ENCODE measurements around the gene DIPK1B. TPM values are rescaled to one million over a fixed set of nuclear protein-coding genes. Genes with fewer than 3 reads are reported as not detected.

Gene DIPK1B
- polyA plus RNA-seq, 1 of the 3 experiments (the other 2 are of a cell fraction) = 24.5 TPM

- TF ChIP-seq REST (IDR thresholded peaks at IDR 0.05; ENCODE audit: low read depth, low read length) (no peak), SMC3 (IDR thresholded peaks at IDR 0.05; ENCODE audit: low read depth, low read length) (no peak), NFIC (IDR thresholded peaks at IDR 0.05; ENCODE audit: borderline replicate concordance) (no peak), EZH2phosphoT487 (IDR thresholded peaks at IDR 0.05; ENCODE audit: borderline replicate concordance, low read depth) (no peak), CHD2 (IDR thresholded peaks at IDR 0.05; ENCODE audit: low read length, partially characterized antibody) (no peak), TCF12 (IDR thresholded peaks at IDR 0.05) (no peak)
- TF ChIP-seq, protein P1, sequence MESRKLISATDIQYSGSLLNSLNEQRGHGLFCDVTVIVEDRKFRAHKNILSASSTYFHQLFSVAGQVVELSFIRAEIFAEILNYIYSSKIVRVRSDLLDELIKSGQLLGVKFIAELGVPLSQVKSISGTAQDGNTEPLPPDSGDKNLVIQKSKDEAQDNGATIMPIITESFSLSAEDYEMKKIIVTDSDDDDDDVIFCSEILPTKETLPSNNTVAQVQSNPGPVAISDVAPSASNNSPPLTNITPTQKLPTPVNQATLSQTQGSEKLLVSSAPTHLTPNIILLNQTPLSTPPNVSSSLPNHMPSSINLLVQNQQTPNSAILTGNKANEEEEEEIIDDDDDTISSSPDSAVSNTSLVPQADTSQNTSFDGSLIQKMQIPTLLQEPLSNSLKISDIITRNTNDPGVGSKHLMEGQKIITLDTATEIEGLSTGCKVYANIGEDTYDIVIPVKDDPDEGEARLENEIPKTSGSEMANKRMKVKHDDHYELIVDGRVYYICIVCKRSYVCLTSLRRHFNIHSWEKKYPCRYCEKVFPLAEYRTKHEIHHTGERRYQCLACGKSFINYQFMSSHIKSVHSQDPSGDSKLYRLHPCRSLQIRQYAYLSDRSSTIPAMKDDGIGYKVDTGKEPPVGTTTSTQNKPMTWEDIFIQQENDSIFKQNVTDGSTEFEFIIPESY (IDR thresholded peaks at IDR 0.05; ENCODE audit: borderline replicate concordance, low read depth) = no peak
- TF ChIP-seq, protein P2, sequence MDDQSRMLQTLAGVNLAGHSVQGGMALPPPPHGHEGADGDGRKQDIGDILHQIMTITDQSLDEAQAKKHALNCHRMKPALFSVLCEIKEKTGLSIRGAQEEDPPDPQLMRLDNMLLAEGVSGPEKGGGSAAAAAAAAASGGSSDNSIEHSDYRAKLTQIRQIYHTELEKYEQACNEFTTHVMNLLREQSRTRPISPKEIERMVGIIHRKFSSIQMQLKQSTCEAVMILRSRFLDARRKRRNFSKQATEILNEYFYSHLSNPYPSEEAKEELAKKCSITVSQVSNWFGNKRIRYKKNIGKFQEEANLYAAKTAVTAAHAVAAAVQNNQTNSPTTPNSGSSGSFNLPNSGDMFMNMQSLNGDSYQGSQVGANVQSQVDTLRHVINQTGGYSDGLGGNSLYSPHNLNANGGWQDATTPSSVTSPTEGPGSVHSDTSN (IDR thresholded peaks at IDR 0.05) = no peak
These were observed 31.4 kb downstream of the DIPK1B start (continued) for GRCh38 chr9:136743639-136744211.

DNA sequence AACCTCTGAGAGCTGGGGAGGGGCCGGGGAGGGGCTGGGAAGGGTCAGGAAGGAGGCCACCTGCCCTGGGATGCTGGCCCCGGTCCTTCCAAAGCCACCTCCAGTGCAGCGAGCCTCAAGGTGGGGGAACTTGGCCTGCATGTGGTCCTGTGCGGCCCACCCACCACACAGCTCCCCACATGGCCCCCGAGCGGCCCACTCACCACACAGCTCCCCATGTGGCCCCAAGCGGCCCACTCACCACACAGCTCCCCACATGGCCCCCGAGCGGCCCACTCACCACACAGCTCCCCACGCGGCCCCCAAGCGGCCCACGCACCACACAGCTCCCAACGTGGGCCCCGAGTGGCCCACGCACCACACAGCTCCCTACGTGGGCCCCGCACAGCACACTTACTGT is 32.4 kb downstream of the DIPK1B start:
- Histone ChIP-seq H3K4me3 (ENCODE audit: low read depth in 2 of 2, low read length in 1 of 2) (no peak overlapping the region), H3K4me1 (ENCODE audit: control insufficient read depth in 1 of 2, insufficient read depth in 2 of 2, low read depth in 1 of 2, low read length in 1 of 2) (peaks cover 0 to 5% of the 10 kb centered on the region in 2 experiments; a peak in 1 of 4 replicates), H3K9ac (no peak overlapping the region), H3K27ac (ENCODE audit: low read depth in 2 of 2, low read length in 1 of 2) (no peak overlapping the region), H3K79me2 (ENCODE audit: insufficient read depth) (no peaks in the 10 kb centered on the region), H3K9me2 (no peaks in the 10 kb centered on the region), H2AFZ (ENCODE audit: low read depth) (no peak overlapping the region), H3K36me3 (replicated peaks in 1 of 2; ENCODE audit: control insufficient read depth in 1 of 2, insufficient read depth in 2 of 2, low read length in 1 of 2) (no peaks in the 10 kb centered on the region), H3K4me2 (no peak overlapping the region), H3K27me3 (ENCODE audit: insufficient read depth) (no peaks in the 10 kb centered on the region), H4K20me1 (ENCODE audit: insufficient read depth) (no peaks in the 10 kb centered on the region), H3F3A (replicated peaks; ENCODE audit: insufficient read depth) (no peaks in the 10 kb centered on the region), H3K9me3 (no peaks in the 10 kb centered on the region)
- CTCF ChIA-PET = interaction anchor here (0.6 to 4.2 kb wide), 5 partner anchors 10 to 22 kb away, joined by 4 to 34 read pairs (median 7); partner anchors contain the start of gene LCN8
- 86% methylated on average over 9 of the region's 18 CpGs for WGBS (ENCODE audit: low lambda C conversion rate)
- POLR2A ChIA-PET = interaction anchor here (0.7 kb wide), 1 partner anchor 17 kb away, joined by 3 read pairs; no protein-coding TSS in a partner anchor
- no peak for TF ChIP-seq GATA2 (CRISPR knock-in tag; IDR thresholded peaks at IDR 0.05)
- no peak for TF ChIP-seq RXRA (IDR thresholded peaks at IDR 0.05; ENCODE audit: borderline replicate concordance, low read depth)
- TF ChIP-seq EZH2phosphoT487 (IDR thresholded peaks at IDR 0.05; ENCODE audit: borderline replicate concordance, low read depth) = no peak
- no peak for TF ChIP-seq TCF12 (IDR thresholded peaks at IDR 0.05)
- no peak for TF ChIP-seq YY1 (IDR thresholded peaks at IDR 0.05; ENCODE audit: low read depth)
- TF ChIP-seq, protein P3, sequence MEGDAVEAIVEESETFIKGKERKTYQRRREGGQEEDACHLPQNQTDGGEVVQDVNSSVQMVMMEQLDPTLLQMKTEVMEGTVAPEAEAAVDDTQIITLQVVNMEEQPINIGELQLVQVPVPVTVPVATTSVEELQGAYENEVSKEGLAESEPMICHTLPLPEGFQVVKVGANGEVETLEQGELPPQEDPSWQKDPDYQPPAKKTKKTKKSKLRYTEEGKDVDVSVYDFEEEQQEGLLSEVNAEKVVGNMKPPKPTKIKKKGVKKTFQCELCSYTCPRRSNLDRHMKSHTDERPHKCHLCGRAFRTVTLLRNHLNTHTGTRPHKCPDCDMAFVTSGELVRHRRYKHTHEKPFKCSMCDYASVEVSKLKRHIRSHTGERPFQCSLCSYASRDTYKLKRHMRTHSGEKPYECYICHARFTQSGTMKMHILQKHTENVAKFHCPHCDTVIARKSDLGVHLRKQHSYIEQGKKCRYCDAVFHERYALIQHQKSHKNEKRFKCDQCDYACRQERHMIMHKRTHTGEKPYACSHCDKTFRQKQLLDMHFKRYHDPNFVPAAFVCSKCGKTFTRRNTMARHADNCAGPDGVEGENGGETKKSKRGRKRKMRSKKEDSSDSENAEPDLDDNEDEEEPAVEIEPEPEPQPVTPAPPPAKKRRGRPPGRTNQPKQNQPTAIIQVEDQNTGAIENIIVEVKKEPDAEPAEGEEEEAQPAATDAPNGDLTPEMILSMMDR (IDR thresholded peaks at IDR 0.05) = no peak
- no peak for DNase-seq

All from SK-N-SH (cell line).